ENCODE data around the gene HSFX3.

- TF ChIP-seq BACH1 (IDR thresholded peaks at IDR 0.05; ENCODE audit: low read length) (no peak), CTCF (IDR thresholded peaks at IDR 0.05; ENCODE audit: control extremely low read depth in 1 of 3, insufficient read depth in 1 of 3, low read depth in 1 of 3, low read length in 3 of 3) (no peak), SP1 (IDR thresholded peaks at IDR 0.05; ENCODE audit: low read depth, low read length) (no peak), EP300 (IDR thresholded peaks at IDR 0.05; ENCODE audit: borderline replicate concordance in 1 of 2, low read depth in 2 of 2, low read length in 2 of 2) (no peak), EZH2 (IDR thresholded peaks at IDR 0.05; ENCODE audit: low read depth, low read length, severe bottlenecking) (no peak), POLR2A (IDR thresholded peaks at IDR 0.05; ENCODE audit: control extremely low read depth in 1 of 2, low read depth in 2 of 2, low read length in 2 of 2) (no peak), KDM5A (IDR thresholded peaks at IDR 0.05; ENCODE audit: low read length) (no peak), POLR2AphosphoS5 (IDR thresholded peaks at IDR 0.05; ENCODE audit: low read depth, low read length) (no peak), ATF2 (IDR thresholded peaks at IDR 0.05; ENCODE audit: low read length) (no peak), NRF1 (IDR thresholded peaks at IDR 0.05; ENCODE audit: low read depth, low read length) (no peak), CREB1 (IDR thresholded peaks at IDR 0.05) (no peak)
These were observed 13.6 kb upstream of the HSFX3 start for GRCh38 chrX:149563359-149563758.
